GM19025 (cell line): ENCODE data around the gene LIPC.
"Not testable (repeated sequence)": the region's sequence is repeated elsewhere in the genome, so short reads cannot be mapped to it uniquely, and the experiment has no call there.

Experiments used
- ATAC-seq: cut with Tn5 transposase; IDR thresholded peaks from one replicate; pipeline ENCODE4 v1.9.1; 2021; ENCODE audit warnings: mild to moderate bottlenecking, low read depth, moderate library complexity; ENCODE audit not compliant: unreplicated experiment

The LIPC gene

GRCh38 chr15:58597943-58598828 is 166.4 kb downstream of the LIPC start:
- ATAC-seq: no peak

DNA sequence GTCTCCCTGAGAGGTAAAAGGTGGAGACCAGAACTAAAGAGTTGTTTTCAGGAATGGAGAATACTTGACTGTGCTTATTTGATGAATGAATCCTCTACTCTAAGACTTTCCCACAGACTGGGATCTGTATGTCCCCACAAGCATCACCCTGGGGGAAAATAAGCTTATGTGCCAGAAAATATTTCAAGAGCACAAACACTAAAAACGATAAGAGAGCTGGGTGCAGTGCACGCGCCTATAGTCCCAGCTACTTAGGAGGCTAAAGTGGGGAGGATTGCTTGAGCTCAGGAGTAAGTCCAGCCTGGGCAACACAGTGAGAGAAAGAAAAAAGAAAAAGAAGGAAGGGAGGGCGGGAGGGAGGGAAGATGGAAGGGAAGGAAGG is 167.0 kb downstream of the LIPC start:
- no peak for ATAC-seq

DNA sequence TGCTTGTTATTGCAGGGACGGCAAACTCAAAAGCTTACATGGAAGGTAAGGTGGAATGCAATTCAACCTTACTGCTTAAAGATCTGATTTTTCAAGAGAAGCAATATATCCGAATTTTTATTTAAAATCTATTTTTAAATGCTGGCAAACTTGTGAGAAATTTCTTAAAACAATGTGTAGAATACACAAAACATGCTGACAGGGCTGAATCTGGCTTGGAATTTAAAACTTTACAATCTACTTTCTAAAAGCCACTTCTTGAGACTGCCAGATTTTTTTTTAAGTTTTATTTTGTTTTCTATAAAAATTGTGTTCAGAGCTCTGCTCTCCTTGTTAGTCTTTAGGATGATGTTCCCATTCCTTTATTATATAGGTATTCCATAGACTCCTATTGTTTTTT is 171.0 kb downstream of the LIPC start:
- ATAC-seq: no peak

DNA sequence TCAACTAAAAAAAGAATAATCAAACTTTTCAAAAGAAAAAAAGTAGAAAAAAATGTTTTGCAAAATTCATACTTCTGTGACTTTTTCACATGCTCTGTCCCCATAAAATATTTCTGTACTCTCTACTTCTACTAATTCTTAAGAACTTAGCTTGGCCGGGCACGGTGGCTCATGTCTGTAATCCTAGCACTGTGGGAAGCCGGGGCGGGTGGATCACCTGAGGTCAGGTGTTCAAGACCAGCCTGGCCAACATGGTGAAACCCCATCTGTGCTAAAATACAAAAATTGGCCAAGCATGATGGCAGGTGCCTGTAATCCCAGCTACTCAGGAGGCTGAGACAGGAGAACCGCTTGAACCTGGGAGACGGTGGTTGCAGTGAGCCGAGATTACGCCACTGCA is 172.1 kb downstream of the LIPC start:
- not testable (repeated sequence) for ATAC-seq

DNA sequence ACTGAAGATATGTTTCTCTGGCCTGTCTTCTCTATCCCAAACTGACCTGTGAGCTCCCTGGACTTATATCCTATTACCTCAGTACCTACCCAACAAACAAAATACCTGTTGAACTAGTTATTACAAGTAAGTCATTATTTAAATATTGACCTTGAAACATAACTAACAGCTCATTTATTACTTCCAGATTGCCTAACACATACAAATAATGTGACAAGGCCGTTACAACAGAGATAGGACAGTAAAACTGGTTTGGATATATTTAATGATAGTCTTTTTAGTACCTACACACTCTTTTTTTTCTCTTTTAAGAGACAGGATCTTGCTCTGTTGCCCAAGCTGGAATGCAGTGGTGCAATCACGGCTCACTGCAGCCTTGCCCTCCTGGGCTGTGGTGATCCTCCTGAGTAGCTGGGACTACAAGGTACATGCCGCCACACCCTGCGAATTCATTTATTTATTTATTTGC is 172.7 kb downstream of the LIPC start:
- ATAC-seq: no peak

DNA sequence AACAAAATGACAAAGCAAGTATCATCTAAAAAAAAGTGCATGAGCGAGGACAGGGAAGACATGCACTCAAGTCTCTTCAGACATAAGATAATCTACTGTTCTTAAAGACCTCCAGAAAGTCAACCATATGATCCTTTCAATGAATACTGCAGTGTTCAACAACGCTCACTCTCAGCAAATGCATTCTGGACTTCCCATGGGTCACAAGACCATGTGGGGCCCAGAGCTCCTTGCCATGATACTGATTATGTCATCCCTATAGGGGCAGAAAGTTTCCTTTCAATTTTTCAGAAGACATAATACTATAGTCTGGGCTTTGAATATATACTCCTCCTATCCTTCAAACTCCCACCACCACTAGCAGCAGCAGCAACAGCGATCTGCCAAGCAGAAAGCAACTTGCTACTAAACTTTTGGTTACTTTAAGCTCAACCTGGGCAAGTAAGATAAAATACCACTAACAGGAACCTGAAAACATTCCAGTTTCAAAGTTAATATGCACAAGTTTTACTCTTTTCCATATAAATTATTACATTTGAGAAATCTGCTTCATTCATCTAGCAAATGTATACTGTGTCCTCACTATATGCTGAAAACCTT is 174.2 kb downstream of the LIPC start:
- ATAC-seq: no peak

GRCh38 chr15:58606577-58607080 is 174.8 kb downstream of the LIPC start:
- ATAC-seq: no peak

GRCh38 chr15:58608129-58608590 is 176.4 kb downstream of the LIPC start:
- no peak for ATAC-seq

- no peak for ATAC-seq
These were observed 176.9 kb downstream of the LIPC start for GRCh38 chr15:58608711-58609110.

DNA sequence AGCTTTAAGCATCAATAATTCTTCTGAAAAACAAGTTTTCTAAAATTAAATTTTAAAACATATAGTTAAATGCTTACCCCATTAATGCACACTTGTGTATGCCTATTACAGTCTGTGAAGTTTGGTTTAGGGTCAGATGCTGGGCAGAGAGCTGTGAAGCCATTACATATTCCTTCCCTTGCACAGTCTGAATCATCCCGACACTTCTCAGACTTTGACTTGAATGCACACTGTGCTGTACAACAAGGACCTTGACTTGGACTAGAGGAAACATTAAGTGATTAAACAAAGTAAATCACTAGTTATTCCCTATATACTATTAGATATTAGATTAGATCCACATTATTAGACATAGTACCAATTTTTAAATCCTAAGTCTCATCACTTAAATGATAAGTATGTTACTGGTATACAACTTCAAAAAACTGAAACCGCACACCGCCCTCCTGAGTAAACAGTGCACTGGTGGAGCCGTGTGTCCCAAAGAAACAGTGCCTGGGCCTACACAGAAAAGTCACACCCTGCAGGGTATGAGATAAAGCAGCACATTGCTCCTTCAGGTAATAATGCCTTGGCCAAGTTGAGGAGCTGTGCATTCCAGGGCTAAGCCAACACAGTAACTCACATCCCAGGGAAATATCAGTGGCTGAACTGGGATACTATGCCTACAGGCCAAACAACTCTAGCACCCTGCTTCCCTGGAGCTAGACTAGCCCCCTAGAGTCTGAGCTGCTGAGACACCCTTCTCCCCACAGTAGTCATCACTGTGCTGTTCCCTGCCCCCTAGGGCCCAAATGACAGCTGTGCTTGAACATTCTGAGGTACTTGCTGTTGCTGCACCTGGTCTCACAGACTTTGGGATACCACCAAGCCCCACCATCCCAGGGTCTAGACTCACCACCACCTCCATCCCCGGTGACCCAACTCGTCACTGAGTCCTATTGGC is 180.2 kb downstream of the LIPC start:
- no peak for ATAC-seq

- no peak for ATAC-seq
These were observed 184.4 kb downstream of the LIPC start for GRCh38 chr15:58616171-58616570.
